GM19468 (cell line): ENCODE data around the gene PBX1.

Source experiments
- ATAC-seq: cut with Tn5 transposase; IDR thresholded peaks from one replicate; pipeline ENCODE4 v1.9.1; 2021; ENCODE audit warnings: mild to moderate bottlenecking, moderate library complexity, moderate number of reproducible peaks; ENCODE audit not compliant: unreplicated experiment; ENCODE audit errors: extremely low read depth

Gene PBX1

GRCh38 chr1:164841702-164842465 is 282.9 kb downstream of the PBX1 start:
- no peak for ATAC-seq

- ATAC-seq, result no peak
Observed at GRCh38 chr1:164842870-164843269, 283.9 kb downstream of the PBX1 start.

GRCh38 chr1:164843743-164844500 is 284.9 kb downstream of the PBX1 start:
- no peak for ATAC-seq

- ATAC-seq, result no peak
Observed at GRCh38 chr1:164846731-164847691, 288.0 kb downstream of the PBX1 start.

- no peak for ATAC-seq
Observed at GRCh38 chr1:164853146-164853545, 294.2 kb downstream of the PBX1 start.

GRCh38 chr1:164855716-164856329 is 296.8 kb downstream of the PBX1 start:
- no peak for ATAC-seq

- no peak for ATAC-seq
Observed at GRCh38 chr1:164856381-164856780, 297.4 kb downstream of the PBX1 start.

GRCh38 chr1:164857439-164857838 is 298.5 kb downstream of the PBX1 start:
- no peak for ATAC-seq

GRCh38 chr1:164858096-164858632 is 299.2 kb downstream of the PBX1 start:
- no peak for ATAC-seq

GRCh38 chr1:164861632-164862031 is 302.6 kb downstream of the PBX1 start:
- ATAC-seq, result no peak

- ATAC-seq, result no peak
Observed at GRCh38 chr1:164863056-164863455, 304.1 kb downstream of the PBX1 start.

GRCh38 chr1:164864161-164864560 is 305.2 kb downstream of the PBX1 start:
- ATAC-seq, result no peak

GRCh38 chr1:164865385-164865784 is 306.4 kb downstream of the PBX1 start:
- ATAC-seq, result no peak

GRCh38 chr1:164867590-164867989 is 308.6 kb downstream of the PBX1 start:
- ATAC-seq, result no peak

GRCh38 chr1:164868990-164869389 is 310.0 kb downstream of the PBX1 start:
- ATAC-seq, result no peak

GRCh38 chr1:164875518-164875917 is 316.5 kb downstream of the PBX1 start:
- no peak for ATAC-seq

GRCh38 chr1:164876398-164877116 is 317.6 kb downstream of the PBX1 start:
- ATAC-seq, result no peak

- ATAC-seq, result no peak
Observed at GRCh38 chr1:164880199-164880598, 321.2 kb downstream of the PBX1 start.

GRCh38 chr1:164880644-164881043 is 321.7 kb downstream of the PBX1 start:
- ATAC-seq, result no peak
